GM18868 (cell line): ENCODE measurements around the gene DOK6.
A peak's percentile ranks its signal among the peaks of the same experiment; 100 is the strongest.
"Not testable (repeated sequence)": the region's sequence is repeated elsewhere in the genome, so short reads cannot be mapped to it uniquely, and the experiment has no call there.

Source experiments
- ATAC-seq: cut with Tn5 transposase; IDR thresholded peaks from one replicate; pipeline ENCODE4 v1.9.1; 2021; ENCODE audit warnings: mild to moderate bottlenecking, moderate library complexity; ENCODE audit not compliant: unreplicated experiment

The DOK6 gene

GRCh38 chr18:69787825-69788547 lies 387.3 kb downstream of the DOK6 start:
- no peak for ATAC-seq

- no peak for ATAC-seq
Measured at GRCh38 chr18:69789794-69790193, 389.1 kb downstream of the DOK6 start.

GRCh38 chr18:69790649-69791048 lies 390.0 kb downstream of the DOK6 start:
- no peak for ATAC-seq

GRCh38 chr18:69795791-69796190 lies 395.1 kb downstream of the DOK6 start:
- no peak for ATAC-seq

GRCh38 chr18:69804776-69805501 lies 404.3 kb downstream of the DOK6 start:
- no peak for ATAC-seq

- ATAC-seq = no peak
Measured at GRCh38 chr18:69808399-69808798, 407.7 kb downstream of the DOK6 start.

GRCh38 chr18:69813559-69813958 lies 412.9 kb downstream of the DOK6 start:
- ATAC-seq = no peak

GRCh38 chr18:69814861-69815385 lies 414.2 kb downstream of the DOK6 start:
- ATAC-seq = no peak

- ATAC-seq = no peak
Measured at GRCh38 chr18:69817335-69817940, 416.8 kb downstream of the DOK6 start.

- no peak for ATAC-seq
Measured at GRCh38 chr18:69819460-69819859, 418.8 kb downstream of the DOK6 start.

- no peak for ATAC-seq
Measured at GRCh38 chr18:69820538-69820937, 419.9 kb downstream of the DOK6 start.

- ATAC-seq = no peak
Measured at GRCh38 chr18:69830189-69830588, 429.5 kb downstream of the DOK6 start.

GRCh38 chr18:69834980-69835379 lies 434.3 kb downstream of the DOK6 start:
- not testable (repeated sequence) for ATAC-seq

- no peak for ATAC-seq
Measured at GRCh38 chr18:69838003-69838402, 437.3 kb downstream of the DOK6 start.

GRCh38 chr18:69838620-69839411 lies 438.1 kb downstream of the DOK6 start:
- ATAC-seq = peak; percentile 62

- ATAC-seq = no peak
Measured at GRCh38 chr18:69839497-69839896, 438.8 kb downstream of the DOK6 start.

- no peak for ATAC-seq
Measured at GRCh38 chr18:69840001-69840400, 439.3 kb downstream of the DOK6 start.

- no peak for ATAC-seq
Measured at GRCh38 chr18:69840445-69840844, 439.8 kb downstream of the DOK6 start.

- ATAC-seq = no peak
Measured at GRCh38 chr18:69841117-69841516, 440.4 kb downstream of the DOK6 start.

GRCh38 chr18:69843015-69843414 lies 442.3 kb downstream of the DOK6 start:
- ATAC-seq = no peak

- no peak for ATAC-seq
Measured at GRCh38 chr18:69844656-69845055, 444.0 kb downstream of the DOK6 start.
